ENCODE data around the gene GSTT2B.

GRCh38 chr22:24010018-24010391 lies 49.0 kb upstream of the GSTT2B start:
- TF ChIP-seq REST (IDR thresholded peaks at IDR 0.05; ENCODE audit: low read depth) (no peak), EP300 (IDR thresholded peaks at IDR 0.05; ENCODE audit: borderline replicate concordance) (no peak), TAF1 (IDR thresholded peaks at IDR 0.05; ENCODE audit: low read depth) (no peak), RAD21 (IDR thresholded peaks at IDR 0.05; ENCODE audit: low read depth) (no peak), YY1 (IDR thresholded peaks at IDR 0.05; ENCODE audit: low read depth) (no peak), CREB1 (IDR thresholded peaks at IDR 0.05; ENCODE audit: low read depth) (no peak), EGR1 (IDR thresholded peaks at IDR 0.05) (no peak), ZBTB7A (IDR thresholded peaks at IDR 0.05; ENCODE audit: low read depth) (no peak), NFIC (IDR thresholded peaks at IDR 0.05) (no peak), FOXM1 (IDR thresholded peaks at IDR 0.05; ENCODE audit: borderline replicate concordance, low read depth) (no peak), CEBPB (IDR thresholded peaks at IDR 0.05) (no peak), TEAD4 (IDR thresholded peaks at IDR 0.05) (no peak)
- TF ChIP-seq, protein P1, sequence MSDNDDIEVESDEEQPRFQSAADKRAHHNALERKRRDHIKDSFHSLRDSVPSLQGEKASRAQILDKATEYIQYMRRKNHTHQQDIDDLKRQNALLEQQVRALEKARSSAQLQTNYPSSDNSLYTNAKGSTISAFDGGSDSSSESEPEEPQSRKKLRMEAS (IDR thresholded peaks at IDR 0.05) = no peak
- TF ChIP-seq, protein P2, sequence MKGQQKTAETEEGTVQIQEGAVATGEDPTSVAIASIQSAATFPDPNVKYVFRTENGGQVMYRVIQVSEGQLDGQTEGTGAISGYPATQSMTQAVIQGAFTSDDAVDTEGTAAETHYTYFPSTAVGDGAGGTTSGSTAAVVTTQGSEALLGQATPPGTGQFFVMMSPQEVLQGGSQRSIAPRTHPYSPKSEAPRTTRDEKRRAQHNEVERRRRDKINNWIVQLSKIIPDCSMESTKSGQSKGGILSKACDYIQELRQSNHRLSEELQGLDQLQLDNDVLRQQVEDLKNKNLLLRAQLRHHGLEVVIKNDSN (IDR thresholded peaks at IDR 0.05) = no peak
